ACC112 (cell line): ENCODE measurements around the gene KL.

Source experiments
- H2AFZ ChIP-seq: fragments of 200-600 bp; sonication (generic); one replicate; pipeline ENCODE4 v1.6.0; 2017; ENCODE audit warnings: antibody characterized with exemption, low read length; ENCODE audit not compliant: unreplicated experiment
- H3K27ac ChIP-seq: fragments of 200-600 bp; sonication (generic); 2 replicates; pipeline ENCODE4 v1.5.1; 2014; ENCODE audit warnings: low read depth, mild to moderate bottlenecking, antibody characterized with exemption, low read length, moderate library complexity
- H3K27me3 ChIP-seq: fragments of 200-600 bp; sonication (generic); 2 replicates; pipeline ENCODE4 v1.6.1; 2014; ENCODE audit warnings: mild to moderate bottlenecking, antibody characterized with exemption, low read length, moderate library complexity, mixed read lengths; ENCODE audit not compliant: insufficient read depth
- H3K36me3 ChIP-seq: fragments of 200-600 bp; sonication (generic); 2 replicates; pipeline ENCODE4 v1.6.1; 2016; ENCODE audit warnings: mild to moderate bottlenecking, antibody characterized with exemption, low read length, moderate library complexity, mixed read lengths; ENCODE audit not compliant: insufficient read depth
- H3K4me1 ChIP-seq: fragments of 200-600 bp; sonication (generic); one replicate; pipeline ENCODE4 v1.6.1; 2016; ENCODE audit warnings: low read length, mixed read lengths; ENCODE audit not compliant: insufficient read depth, unreplicated experiment, control insufficient read depth
- H3K4me3 ChIP-seq: fragments of 200-600 bp; sonication (generic); 2 replicates; pipeline ENCODE4 v1.5.1; 2014; ENCODE audit warnings: mild to moderate bottlenecking, low read depth, low read length
- H3K79me2 ChIP-seq: fragments of 200-600 bp; sonication (generic); one replicate; pipeline ENCODE4 v1.6.0; 2016; ENCODE audit warnings: low read length; ENCODE audit not compliant: control insufficient read depth, unreplicated experiment, insufficient read depth

Gene KL

DNA sequence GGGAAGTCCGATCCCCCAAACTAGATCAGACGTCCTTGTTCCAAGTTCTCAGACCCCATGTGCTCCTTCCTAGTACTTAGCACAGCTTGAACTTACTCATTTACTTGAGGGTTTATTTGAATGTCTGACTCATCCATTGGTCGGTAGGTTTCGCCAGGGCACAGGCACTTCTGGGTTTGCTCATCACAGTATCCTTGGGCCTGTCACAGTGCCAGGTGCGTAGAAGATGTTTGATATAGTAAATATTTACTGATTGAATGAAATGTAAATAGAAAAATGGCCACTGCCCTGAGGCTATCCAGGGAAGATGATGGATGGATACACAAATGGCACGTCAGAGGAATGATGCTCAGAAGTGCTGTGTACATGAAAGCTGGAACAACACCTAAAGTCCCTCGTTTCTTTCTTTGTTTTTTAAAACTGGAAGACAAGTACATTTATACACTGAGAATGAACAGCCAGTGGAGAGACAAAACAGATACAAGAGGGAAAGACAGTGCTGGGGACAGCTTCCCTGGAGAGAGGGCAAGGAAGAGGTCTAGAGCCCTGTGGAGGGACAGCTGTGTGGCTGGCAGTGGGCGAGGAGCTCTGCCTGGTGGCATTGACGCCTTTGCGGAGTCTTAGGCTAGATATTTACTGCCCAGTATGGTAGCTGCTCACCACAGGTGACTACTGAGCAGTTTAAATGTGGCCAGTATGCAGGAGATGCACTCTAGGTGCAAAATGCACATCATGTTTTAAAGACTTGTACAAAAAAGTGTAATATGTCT is 31.2 kb upstream of the KL start:
- Histone ChIP-seq H3K4me1 (peaks cover 2% of the 10 kb centered on the region), H2AFZ (no peak overlapping the region), H3K79me2 (no peaks in the 10 kb centered on the region), H3K36me3 (no peaks in the 10 kb centered on the region), H3K27me3 (peaks cover 3% of the 10 kb centered on the region; the same call in 1 of the 2 replicates), H3K27ac (no peak overlapping the region), H3K4me3 (no peak overlapping the region)

- no peak overlapping the region for H3K4me3 ChIP-seq
- H3K27me3 ChIP-seq: peaks cover 3% of the 10 kb centered on the region; the same call in 1 of the 2 replicates
These were observed 29.7 kb upstream of the KL start for GRCh38 chr13:32986552-32986951.

DNA sequence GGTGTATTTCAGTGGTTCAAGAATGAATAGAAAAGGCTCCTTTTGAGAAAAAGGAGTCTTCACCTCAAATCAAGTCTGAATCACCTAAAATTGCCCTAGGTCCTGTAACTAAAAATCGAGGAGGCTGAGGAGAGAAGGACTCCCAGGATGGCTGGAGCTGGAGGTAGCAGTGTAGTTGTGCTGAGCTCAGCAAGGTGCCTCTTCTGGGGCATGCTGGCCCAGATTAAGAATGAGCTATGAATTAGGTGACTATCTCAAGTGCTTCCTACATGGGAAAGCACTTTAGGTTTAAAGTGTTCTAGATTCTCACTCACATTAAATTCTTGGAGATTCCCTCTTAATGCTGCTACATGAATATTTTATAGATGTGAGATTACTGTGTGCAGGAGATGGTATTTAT is 28.8 kb upstream of the KL start:
- Histone ChIP-seq H3K27me3 (no peaks in the 10 kb centered on the region; the same call in 1 of the 2 replicates), H2AFZ (no peak overlapping the region), H3K36me3 (no peaks in the 10 kb centered on the region), H3K27ac (no peak overlapping the region), H3K79me2 (no peaks in the 10 kb centered on the region), H3K4me1 (peaks cover 2% of the 10 kb centered on the region), H3K4me3 (no peak overlapping the region)

More at GRCh38 chr13:32986552-32986951, 29.7 kb upstream of the KL start:
- H3K79me2 ChIP-seq: no peaks in the 10 kb centered on the region
- H2AFZ ChIP-seq: no peak overlapping the region
- H3K4me1 ChIP-seq: peaks cover 2% of the 10 kb centered on the region
- H3K36me3 ChIP-seq: no peaks in the 10 kb centered on the region
- H3K27ac ChIP-seq: no peak overlapping the region

DNA sequence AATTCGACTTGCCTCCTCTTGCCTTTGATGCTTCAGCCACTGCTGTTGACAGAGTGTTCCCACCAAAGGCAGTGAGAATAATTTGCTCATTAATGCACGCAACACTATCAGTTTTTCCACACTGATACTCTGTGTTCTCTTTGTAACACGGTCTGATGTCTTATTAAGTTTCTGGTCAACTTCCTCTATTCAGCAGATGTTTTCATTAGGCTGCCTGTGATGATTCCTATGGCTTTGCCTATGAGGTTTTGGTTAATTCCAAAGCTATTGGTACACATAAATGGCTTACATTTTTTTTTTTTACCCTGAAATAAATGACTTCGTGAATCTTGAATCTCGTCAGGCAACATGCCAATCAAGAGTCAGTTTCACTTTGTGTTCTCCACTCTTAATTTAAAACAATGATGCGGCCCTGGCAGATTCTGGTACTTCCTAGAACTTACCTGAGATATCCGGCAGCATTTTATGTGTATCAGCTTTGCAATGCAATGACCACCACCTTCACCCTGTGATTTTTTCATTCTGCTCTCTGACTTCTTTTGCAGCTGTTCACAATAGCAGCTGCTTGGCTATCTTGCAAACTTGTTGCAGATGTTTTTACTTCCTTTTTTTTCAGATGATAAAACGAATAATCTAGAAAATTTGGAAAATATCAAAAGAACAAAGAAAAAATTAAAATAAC is 27.5 kb upstream of the KL start:
- Histone ChIP-seq H2AFZ (peak overlapping the region; percentile 75), H3K27me3 (no peaks in the 10 kb centered on the region; the same call in 1 of the 2 replicates), H3K27ac (no peak overlapping the region), H3K79me2 (no peaks in the 10 kb centered on the region), H3K4me3 (peak overlapping the region; percentile 60), H3K36me3 (no peaks in the 10 kb centered on the region), H3K4me1 (peaks cover 2% of the 10 kb centered on the region)

- Histone ChIP-seq H3K79me2 (no peaks in the 10 kb centered on the region), H3K27ac (no peak overlapping the region), H3K4me3 (0 out of 2 replicates have a peak overlapping the region, but pooled peaks have one; percentile 60), H2AFZ (no peak overlapping the region), H3K27me3 (no peaks in the 10 kb centered on the region; the same call in 1 of the 2 replicates), H3K4me1 (peaks cover 2% of the 10 kb centered on the region), H3K36me3 (no peaks in the 10 kb centered on the region)
These were observed 26.9 kb upstream of the KL start for GRCh38 chr13:32989290-32989667.

GRCh38 chr13:32989942-32990341 is 26.3 kb upstream of the KL start:
- Histone ChIP-seq H3K4me3 (no peak overlapping the region), H2AFZ (no peak overlapping the region), H3K27ac (no peak overlapping the region), H3K79me2 (no peaks in the 10 kb centered on the region), H3K27me3 (no peaks in the 10 kb centered on the region; the same call in 1 of the 2 replicates), H3K36me3 (no peaks in the 10 kb centered on the region), H3K4me1 (peaks cover 2% of the 10 kb centered on the region)

GRCh38 chr13:32993145-32993544 is 23.1 kb upstream of the KL start:
- Histone ChIP-seq H3K79me2 (no peaks in the 10 kb centered on the region), H3K4me3 (no peak overlapping the region), H3K27me3 (peaks cover 9% of the 10 kb centered on the region; the same call in 1 of the 2 replicates), H3K36me3 (no peaks in the 10 kb centered on the region), H3K27ac (no peak overlapping the region), H3K4me1 (peaks cover 2% of the 10 kb centered on the region), H2AFZ (no peak overlapping the region)

DNA sequence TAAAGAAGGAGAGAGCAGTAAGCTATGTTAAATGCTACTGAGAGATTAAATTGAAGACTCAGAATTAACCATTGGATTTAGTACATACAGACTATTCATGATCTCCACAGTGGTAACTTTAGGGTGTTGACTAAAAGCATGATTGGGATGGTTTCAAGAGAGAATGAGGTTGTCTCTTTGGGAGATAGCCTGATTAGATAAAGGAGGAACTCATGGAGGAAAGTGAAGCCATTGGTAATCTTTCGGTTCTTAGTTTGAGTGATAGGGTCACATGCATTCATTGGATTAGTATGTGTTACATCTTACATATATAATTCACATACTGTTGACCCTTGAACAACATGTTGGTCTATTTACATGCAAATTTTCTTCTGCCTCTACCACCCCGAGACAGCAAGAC is 18.8 kb upstream of the KL start:
- Histone ChIP-seq H3K27ac (no peak overlapping the region), H3K27me3 (peaks cover 14% of the 10 kb centered on the region; the same call in 1 of the 2 replicates), H3K4me3 (no peak overlapping the region), H3K36me3 (no peaks in the 10 kb centered on the region), H2AFZ (no peak overlapping the region), H3K4me1 (no peaks in the 10 kb centered on the region), H3K79me2 (no peaks in the 10 kb centered on the region)

GRCh38 chr13:32998966-32999365 is 17.3 kb upstream of the KL start:
- peaks cover 14% of the 10 kb centered on the region; the same call in 1 of the 2 replicates for H3K27me3 ChIP-seq
- H3K4me3 ChIP-seq: no peak overlapping the region
- H3K79me2 ChIP-seq: no peaks in the 10 kb centered on the region
- no peaks in the 10 kb centered on the region for H3K36me3 ChIP-seq
- H3K4me1 ChIP-seq: no peaks in the 10 kb centered on the region
- no peak overlapping the region for H2AFZ ChIP-seq
- H3K27ac ChIP-seq: no peak overlapping the region

DNA sequence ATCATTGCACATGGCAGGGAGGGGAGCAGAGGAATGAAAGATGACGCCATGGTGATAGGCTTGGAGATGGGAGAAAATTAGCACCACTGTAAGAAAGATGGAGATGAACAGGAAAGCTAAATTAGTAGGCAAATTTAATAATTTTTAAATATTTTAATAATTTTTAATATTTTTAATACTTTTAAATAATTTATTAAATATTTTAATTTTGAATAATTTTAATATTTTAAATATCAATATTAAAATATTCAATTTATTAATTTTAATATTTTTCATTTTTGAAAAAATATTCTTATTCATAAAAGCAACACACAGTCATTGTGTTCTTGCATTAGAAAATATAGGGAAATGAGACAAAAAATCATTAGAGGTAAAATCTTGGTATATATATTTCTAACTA is 15.9 kb upstream of the KL start:
- Histone ChIP-seq H3K4me1 (no peaks in the 10 kb centered on the region), H3K36me3 (no peaks in the 10 kb centered on the region), H2AFZ (no peak overlapping the region), H3K27ac (no peak overlapping the region), H3K27me3 (peaks cover 12% of the 10 kb centered on the region; the same call in 1 of the 2 replicates), H3K4me3 (no peak overlapping the region), H3K79me2 (no peaks in the 10 kb centered on the region)
